Inflammatory macrophage (primary cell): ENCODE results near the gene TNFRSF11A.

Source experiments
- DNase-seq, 2 donors: peaks; one replicate each; pipeline ENCODE4 v3.0.0-alpha.2; 2020 to 2022

The TNFRSF11A gene

DNA sequence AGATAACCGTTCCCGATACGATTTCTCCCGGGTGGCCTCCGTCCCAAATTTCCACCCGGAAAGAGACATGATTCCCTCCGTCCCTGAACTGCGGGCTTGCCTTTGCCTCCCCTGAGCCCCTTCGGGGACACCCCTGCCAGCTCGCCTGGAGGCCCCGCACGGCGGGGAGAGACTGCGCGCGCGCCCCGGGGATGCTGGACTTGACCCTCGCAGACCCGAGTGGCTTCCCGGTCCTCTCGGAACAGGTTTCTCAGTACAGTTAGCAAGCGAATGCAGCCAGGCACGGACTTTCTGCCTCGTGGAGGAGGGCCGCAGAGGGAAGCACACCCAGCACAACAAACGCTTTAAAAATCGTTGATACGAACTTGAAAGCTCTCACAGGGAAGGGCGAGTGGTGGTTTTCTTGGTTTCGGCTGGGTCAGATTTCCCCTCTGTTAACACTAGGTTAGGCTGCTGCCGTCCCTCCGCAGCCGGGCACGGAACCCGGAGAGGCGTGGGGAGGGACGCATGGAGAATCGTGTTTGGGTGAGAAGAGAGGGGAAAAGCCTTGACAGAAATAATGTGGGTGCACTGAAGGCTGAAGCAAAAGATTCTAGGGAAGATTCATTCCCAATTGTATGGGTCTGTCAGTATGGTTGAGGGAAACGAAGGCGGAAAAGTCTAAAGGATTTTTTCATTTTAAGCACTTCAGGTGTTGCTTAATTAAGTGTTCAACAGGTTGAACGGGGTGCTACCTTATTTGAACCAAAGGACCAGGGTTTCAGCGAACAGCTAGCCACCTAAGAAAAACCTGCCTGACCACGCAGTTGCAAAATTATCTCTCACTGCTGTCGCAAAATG, 916 bp downstream of the TNFRSF11A start:
- peak in 1 of 2 donors; percentile 26 for DNase-seq

DNA sequence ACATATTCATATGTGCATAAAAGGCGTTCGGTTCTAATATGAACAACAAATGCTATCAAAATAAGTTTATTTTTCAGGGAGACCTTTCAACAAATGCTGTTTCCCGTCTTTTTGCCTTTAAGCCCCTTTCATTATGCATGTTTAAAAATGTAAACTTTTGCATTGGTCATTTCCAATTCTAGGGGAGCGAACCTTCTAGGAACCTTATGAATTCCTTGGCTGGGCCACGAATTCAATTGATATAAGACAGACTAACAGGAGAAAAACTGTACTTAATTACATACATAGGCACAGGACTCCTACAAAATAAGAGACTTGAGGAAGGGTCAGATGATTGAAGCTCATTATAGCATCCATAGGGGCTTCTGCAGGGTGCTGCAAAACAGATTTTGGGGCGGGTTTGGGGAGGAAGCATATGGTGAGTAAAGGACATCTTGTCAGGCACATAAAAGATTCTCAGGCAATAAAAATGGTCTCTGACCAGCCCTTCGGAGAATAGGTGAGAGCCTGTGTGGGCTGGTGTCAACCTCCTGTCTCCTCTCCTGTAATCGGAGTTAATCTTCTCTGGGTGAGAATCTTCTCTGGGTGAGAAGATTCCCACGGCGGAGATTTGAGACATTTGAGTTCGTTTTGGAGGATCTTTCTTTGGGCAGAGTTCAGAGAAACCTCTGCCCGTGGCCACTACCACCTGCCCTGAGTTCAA, 1.7 kb downstream of the TNFRSF11A start:
- DNase-seq = no peak

DNA sequence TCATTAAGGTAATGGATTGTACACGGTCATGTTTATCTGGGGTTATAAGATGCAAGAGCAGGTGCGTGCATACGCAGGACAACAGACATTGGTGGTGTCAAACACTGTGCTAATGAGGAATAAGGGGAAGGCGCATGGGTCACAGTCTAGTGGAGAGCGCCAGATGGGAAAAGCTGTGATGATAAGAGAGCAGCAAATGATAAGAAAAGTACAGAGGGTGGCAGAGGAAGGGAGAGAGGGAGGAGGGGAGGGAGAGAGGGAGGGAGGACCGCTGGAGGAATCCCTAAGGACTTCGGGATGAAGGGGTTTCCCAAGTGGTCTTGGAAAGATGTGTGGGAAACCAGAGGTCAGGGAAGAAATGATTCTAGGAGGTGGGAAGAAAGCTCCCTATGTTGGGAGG, 2.9 kb downstream of the TNFRSF11A start:
- DNase-seq = no peak

DNA sequence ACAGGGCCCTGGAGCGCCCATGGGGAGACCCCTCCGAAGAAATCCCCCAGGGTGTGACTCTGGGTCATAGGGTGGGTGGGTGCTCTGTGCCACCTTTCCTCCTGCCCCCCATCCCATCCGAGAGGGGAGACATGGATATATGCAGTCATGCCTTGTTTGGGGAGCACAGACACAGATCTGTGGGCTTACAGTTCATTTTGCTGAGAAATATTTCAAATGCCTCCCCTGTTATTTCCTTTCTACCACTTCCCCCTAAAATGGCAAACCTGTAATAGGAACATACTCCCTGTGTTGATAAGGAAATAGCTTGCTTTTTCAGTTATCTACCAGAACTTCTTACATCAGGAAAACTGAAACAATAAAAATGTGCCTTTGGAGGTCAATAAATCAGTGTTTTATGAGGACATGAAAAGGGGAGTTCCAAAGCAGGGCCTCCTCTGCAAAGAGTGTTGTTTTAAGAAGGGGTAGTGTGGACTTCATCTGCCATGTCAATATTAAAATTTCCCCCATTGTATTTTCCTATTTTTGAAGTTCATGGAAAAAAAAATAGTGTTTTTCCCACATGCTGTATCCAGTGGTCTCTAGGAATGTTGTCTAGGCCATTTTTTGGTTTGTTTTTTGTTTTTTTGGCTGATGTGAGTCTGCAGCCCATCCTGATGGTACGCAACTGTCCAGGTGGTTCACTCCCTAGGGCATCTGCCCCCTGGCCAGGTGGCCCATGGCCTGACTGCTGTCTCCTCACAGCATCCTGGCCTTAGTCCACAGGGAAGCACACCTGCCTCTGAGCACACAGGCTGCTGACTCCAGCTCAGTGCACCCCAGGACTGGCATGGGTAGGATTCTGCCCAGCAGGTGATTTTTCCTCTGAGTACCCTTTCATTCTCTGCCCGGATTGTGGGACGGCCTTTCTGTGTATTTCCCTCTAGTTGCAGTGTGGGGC, 3.7 kb downstream of the TNFRSF11A start:
- DNase-seq = no peak

DNA sequence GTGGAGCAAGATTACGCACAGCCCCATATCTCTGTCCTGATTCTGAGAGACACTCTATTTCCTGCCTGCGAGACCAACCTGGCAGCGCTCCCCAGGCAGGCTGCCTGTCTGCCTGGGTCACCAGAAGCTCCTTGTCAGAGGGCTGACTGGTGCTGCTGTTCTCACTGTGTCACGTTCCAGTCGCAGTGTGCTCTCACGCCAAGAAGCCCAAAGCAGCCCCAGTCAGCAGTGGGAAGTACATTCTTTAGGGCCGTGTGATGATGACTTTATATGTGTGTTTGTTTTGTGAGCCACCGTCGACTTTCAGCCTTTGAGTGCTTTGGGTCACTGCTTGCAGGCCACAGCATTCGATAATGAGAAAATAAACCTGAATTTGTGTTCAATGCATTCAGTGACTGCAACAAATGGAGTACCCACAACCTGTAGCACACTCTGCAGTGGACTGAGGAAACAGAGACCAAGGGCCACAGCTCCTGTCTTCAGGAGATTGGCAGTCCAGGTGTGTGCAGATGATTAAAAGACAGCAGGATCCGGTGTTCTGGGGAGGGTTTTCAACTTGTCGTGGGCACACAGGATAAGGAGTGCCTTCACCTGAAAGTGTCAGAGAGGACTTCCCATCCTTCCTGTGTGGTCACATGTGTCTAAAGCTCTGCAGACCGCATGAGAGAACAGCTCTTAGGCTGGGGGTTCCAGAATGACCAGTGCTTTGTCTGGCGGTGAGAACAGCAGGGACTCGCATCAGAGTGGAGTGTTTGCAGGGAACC, 4.8 kb downstream of the TNFRSF11A start:
- peak; percentile 31 to 70 for DNase-seq

DNA sequence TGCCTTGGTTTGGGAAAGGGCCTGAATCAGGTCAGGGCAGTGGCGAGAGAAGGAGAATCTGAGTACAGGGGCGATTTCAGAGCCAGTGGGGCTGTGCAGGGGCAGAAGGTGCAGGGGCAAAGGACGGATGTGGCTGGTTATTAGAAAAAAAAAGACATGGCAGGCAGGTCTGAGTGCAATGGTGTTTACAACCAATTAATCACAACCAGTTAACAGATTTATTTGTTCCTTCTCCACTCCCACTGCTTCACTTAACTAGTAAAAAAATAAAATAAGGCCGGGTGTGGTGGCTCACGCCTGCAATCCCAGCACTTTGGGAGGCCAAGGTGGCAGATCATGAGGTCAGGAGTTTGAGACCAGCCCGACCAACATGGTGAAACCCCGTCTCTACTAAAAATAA, 5.5 kb downstream of the TNFRSF11A start:
- no peak for DNase-seq

DNA sequence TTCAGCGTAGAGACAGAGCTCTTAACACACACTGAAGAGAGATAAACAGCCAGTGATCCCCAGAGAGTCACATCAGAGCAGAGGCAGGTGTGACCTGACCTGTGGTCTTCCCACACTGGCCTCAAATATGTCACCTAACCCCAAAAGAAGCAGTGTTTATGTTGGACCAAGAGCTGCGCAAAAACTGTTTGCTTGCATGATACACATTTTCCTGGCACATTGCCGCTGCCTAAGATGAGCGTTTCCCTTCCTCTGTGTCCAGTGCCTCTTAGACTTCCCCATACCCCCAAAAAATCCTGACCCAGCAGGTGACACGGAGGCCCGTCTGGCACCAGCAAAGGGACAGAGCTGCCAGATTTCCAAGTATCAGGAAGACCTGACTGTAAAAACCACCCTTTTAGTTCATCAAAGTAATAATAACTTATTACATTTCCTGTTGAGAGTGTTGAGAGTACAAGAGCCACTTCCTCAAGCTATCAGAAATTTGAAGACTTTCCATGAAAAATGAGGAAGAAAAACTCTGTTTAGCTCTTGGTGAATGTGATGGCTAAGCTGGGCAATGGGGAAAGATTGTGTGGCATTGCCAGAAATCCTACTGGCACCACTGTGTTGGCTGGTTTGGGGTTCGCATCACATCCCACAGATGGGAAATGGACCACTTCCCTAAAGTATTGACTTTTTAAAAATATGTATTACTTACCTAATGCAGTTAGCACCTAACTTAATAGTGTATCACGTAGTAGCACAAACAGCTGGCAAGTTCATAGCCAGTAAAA, 6.7 kb downstream of the TNFRSF11A start:
- peak; percentile 32 to 69 for DNase-seq

DNA sequence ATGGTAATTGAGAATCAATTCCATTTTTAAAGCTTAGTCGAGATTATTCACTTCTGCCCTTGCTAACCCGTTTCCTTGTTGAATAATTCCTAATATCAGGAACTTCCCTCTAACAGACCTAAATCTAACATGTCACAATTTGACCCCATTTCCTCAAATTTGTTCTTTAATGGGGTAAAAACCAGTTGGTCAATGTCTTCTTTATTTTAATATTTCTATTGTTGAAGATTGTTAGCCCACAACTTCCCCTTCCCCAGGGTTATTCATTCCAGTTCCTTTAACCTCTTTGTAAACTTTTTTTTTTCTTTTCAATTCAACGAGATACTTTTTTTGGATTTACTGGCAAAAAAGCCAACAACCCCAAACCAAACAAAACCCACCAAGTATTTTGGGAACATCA, 7.3 kb downstream of the TNFRSF11A start:
- peak; percentile 66 to 92 for DNase-seq

DNA sequence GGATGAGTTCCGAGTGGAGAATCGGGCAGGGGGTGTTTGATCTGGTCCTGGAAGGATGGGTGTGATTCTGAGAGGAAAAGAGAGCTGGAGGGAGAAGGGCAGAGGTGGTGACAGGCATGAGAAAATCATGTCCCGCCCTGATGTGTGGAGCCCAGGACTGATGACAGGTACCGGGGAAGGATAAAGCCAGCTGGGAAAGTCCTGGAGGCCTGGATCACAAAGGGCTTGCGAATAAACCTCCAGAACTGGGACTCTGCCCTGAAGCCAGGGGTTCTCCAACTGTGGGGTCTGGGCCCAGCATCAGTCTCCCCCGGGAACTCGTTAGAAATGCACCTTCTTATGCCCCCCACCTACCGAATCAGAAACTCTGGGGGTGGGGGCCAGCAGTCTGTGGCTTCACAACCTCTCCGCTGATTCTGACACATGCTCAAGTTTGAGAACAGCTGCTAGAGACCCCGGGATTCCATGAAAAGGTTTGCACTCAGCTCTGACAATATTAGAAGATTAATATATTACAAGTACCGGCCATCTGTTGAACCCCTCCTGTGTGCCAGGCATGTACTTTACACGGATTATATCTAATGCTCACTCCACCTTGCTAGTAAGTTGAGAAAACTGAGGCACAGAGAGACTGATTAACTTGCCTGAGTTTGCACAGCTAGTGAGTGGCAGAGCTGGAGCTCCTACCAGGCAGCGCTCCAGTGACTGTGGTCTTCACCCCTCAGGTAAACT, 8.0 kb downstream of the TNFRSF11A start:
- DNase-seq = no peak

DNA sequence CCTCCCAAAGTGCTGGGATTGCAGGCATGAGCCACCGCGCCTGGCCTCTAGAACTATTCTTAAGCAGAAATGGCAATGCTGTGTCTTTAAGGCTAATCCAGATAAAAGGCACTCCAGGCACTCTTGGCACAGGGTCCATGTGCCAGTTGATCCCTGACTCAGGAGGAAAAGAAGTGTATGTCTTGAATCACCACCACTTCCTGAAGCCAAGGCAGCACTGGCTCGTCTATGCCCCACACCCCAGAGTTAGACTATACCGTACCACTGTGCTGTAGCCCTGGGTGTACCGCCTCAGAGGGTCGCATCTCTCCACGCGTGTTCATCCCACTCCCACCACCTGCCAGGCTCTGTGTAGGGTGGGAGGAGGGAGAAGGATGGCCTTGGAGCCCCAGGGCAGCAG, 9.0 kb downstream of the TNFRSF11A start:
- no peak for DNase-seq

DNA sequence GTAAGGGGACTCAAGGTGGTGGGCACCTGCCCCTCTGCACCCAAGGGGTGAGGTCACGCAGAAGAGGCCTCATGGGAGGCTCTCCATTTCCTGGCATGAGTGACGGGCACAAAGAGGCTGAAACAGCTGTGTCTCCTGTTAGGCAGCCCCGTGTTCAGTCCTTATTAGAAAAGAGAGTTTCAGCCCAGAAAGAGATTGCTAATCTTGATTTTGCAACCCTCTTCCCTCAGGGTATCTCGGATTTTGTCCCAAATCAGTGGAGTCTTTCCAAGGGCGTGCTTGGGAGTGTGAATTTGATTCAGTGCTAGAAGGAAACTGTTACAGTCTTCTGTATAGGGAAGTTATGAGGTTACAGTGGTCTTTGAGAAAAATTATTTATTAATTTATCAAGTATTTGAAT, 10.4 kb downstream of the TNFRSF11A start:
- DNase-seq = no peak

DNA sequence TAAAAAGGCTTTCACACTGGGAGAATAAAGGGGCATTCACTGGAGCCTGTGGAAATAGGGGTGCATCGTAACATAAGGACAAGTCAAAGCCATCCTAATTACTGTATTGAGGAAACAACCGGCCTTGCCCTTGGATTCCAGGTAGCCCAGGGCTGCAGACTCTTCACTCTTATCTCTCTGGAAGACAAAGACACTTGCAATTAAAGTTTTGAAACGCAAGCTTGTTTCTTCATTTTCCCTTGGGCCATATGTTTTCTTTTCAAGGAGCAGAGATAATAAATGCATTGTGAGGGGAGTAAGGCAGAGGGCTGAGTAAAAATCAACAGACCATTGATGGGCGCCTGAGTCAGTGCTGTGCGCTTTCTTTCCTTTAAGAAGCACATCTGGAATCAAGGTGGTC, 11.5 kb downstream of the TNFRSF11A start:
- DNase-seq = no peak

DNA sequence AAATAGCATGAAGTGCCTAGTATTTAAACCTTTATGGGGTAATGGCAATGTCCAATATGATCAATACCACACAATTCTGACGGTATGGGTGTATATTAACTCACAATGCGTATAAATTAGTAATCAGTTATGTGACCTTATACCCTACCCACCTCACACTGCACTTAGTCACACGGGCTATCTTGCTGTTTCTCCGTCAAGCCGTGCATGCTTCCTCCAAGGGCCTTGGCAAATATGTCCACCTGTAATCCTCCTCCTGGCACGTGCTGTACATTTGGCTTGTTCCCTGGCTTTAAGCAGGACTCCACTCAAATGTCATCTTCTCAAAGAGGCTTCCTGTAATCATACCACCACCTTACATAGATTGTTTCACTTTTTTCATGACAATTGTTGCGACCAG, 12.2 kb downstream of the TNFRSF11A start:
- no peak for DNase-seq

DNA sequence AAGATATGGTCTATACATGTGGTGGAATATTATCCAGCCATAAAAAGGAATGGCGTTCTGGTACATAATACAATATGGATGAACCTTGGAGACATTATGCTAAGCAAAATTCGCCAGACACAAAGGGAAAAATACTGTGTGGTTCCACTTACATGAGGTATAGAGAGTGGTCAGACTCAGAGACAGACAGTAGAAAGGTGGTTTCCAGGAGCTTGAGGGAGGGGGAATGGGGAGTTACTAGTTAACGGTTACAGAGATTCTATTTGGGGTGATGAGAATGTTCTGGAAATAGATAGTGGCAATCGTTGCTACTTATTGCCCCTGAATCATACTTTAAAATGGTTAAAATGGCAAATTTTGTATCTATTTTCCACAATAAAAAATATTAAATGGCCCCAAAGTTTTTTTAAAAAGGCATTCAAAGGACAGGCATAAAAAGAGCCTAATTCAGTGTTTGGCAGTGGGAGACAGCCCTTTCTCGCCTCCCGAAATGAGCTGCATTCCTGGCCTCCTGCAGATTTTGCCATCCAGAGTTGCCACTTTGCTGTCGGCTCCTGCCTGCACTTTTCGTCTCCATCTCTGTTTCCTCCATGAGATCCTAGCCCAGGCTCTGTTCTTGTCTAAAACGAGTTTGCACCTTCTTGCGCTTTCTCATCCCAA, 13.5 kb downstream of the TNFRSF11A start:
- no peak for DNase-seq

DNA sequence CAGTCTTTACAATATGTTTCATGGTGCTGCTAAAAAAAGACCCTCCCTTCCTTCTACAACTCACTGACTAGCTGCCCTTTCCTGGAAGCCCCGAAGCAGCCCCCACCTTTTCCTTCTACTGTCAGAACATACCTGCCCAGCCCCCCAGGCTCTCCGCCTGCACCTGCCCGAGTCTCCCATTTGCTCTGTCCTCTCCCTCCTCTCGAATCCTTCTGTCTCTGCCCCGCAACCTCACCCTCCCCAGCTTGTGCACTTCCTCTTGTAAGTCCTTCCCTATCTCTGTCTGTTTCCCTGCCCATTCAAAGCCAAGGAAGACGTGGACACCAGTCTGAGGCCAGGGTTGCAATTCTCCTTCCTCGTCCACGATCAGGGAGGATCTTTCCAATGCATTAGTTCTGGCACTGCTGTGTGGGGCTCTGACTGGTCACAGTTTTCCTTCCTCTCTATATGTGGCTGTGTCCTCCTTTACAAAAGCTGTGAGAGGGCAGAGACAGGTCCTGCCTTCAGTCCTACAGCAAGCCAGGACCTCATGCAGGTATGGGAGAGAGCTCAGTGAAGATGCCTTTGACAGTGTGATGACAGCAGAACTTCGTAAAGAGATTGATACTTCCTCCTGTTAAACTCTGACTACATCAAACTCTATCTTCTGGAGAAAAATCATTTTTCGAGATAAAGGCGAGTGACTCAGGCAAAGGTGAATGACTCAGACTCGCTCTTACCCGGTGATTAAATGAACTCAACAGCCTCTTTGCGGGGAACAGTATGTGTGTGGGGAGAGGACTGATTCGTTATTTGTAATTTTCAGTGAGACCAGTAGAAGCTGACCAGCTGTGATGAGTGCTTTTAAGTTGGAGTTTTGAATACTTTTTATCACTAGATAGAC, 14.2 kb downstream of the TNFRSF11A start:
- DNase-seq = peak; percentile 47 to 64

DNA sequence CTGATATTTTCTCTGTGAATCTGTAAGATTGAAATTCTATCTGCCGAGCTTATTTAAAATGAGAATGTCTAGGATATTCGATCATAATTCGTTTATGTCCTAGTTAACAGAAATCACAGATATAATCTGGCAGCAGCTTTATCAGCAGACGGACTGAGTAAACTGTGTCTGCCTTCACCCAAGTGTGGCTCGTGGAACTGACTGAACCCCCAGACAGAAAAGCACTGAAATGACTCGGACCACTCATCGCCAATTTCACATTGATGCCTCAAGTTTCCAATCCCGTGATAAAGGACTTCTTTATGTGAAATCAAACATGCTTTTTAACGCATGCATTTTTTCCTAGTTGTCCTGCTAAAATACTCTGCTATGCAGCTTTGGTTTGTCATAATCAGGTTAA, 15.9 kb downstream of the TNFRSF11A start:
- no peak for DNase-seq

DNA sequence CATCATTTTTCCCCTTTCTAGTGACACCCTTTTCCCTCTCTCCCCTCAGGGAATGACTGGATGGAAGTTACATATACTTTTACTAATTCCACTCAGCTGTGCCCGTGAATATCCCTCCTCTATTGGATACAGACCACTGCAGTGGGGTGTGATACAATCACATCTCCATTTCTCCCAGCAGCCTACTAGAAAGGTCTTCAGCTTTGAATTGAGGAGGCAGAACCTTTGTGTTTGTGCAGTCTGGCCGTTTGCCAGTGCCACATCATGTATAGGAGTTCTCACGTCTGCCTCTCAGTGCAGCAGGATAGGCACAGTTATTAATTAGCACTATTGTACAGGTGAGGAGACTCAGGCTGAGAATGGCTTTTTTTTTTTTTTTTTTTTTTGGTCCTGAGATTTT, 16.4 kb downstream of the TNFRSF11A start:
- no peak for DNase-seq

DNA sequence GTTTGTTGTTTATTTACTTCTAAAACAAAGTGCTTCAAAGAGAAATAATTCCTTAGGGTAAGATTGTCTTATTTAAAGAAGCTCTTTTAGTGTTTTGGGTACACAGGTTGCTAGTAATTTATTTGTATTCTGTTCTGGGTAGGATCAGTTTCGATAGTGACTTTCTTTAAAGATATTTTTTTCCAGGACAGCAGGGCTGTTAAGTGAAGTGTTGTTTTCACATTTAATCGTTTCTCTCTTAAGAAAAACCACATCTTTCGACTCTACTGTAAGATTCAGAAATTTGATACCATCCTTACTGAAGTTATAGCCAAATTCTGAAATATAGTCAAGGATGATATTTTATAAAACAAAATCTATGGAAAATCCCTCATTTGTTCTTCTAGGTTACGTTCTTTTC, 17.8 kb downstream of the TNFRSF11A start:
- no peak for DNase-seq

DNA sequence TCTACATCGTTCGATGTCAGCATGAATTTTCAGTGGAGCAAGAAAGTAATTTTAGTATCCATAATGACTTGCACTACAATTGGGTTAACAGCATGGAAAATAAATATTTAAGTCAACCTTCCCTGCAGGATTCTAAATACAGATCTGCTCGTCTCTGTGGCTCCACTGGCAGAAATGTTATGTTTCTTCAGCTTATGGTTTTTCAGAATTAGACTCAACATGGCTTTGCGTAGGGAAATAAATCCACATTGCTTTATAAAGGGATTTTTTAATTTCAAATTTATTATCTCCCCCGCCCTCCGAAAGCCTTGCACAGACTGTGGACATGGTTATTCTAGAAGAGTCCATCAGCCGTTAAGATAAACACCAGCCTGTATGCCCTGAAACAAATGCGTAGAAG, 18.2 kb downstream of the TNFRSF11A start:
- no peak for DNase-seq
